ENCODE results near the gene KCNH6.

Gene KCNH6

GRCh38 chr17:63516910-63517824 is 6.0 kb upstream of the KCNH6 start:
- H3K9me3 ChIP-seq (ENCODE audit: control insufficient read depth, insufficient read depth, low read length) = no peaks in the 10 kb centered on the region
- no peaks in the 10 kb centered on the region for H3K36me3 ChIP-seq (ENCODE audit: control insufficient read depth, insufficient read depth, low read length)
- no peak overlapping the region for H3K9ac ChIP-seq (ENCODE audit: low read depth, low read length)
- no peak overlapping the region for H3K4me3 ChIP-seq (ENCODE audit: low read depth, low read length)
- H3K27me3 ChIP-seq (ENCODE audit: control insufficient read depth, insufficient read depth, low read length) = no peaks in the 10 kb centered on the region
- H3K4me1 ChIP-seq (ENCODE audit: control insufficient read depth, insufficient read depth, low read length) = peaks cover 5% of the 10 kb centered on the region

GRCh38 chr17:63517825-63518534 is 5.2 kb upstream of the KCNH6 start:
- H3K27me3 ChIP-seq (ENCODE audit: control insufficient read depth, insufficient read depth, low read length) = no peaks in the 10 kb centered on the region
- no peak overlapping the region for H3K9ac ChIP-seq (ENCODE audit: low read depth, low read length)
- H3K4me3 ChIP-seq (ENCODE audit: low read depth, low read length) = no peak overlapping the region
- H3K36me3 ChIP-seq (ENCODE audit: control insufficient read depth, insufficient read depth, low read length) = no peaks in the 10 kb centered on the region
- H3K9me3 ChIP-seq (ENCODE audit: control insufficient read depth, insufficient read depth, low read length) = no peaks in the 10 kb centered on the region
- H3K4me1 ChIP-seq (ENCODE audit: control insufficient read depth, insufficient read depth, low read length) = peaks cover 5% of the 10 kb centered on the region

GRCh38 chr17:63519116-63519881 is 3.9 kb upstream of the KCNH6 start:
- no peaks in the 10 kb centered on the region for H3K36me3 ChIP-seq (ENCODE audit: control insufficient read depth, insufficient read depth, low read length)
- no peaks in the 10 kb centered on the region for H3K9me3 ChIP-seq (ENCODE audit: control insufficient read depth, insufficient read depth, low read length)
- H3K27me3 ChIP-seq (ENCODE audit: control insufficient read depth, insufficient read depth, low read length) = peaks cover 4% of the 10 kb centered on the region
- no peak overlapping the region for H3K9ac ChIP-seq (ENCODE audit: low read depth, low read length)
- no peak overlapping the region for H3K4me3 ChIP-seq (ENCODE audit: low read depth, low read length)
- H3K4me1 ChIP-seq (ENCODE audit: control insufficient read depth, insufficient read depth, low read length) = peaks cover 5% of the 10 kb centered on the region

GRCh38 chr17:63519972-63520882 is 2.9 kb upstream of the KCNH6 start:
- Histone ChIP-seq H3K4me1 (ENCODE audit: control insufficient read depth, insufficient read depth, low read length) (peaks cover 5% of the 10 kb centered on the region), H3K9ac (ENCODE audit: low read depth, low read length) (no peak overlapping the region), H3K4me3 (ENCODE audit: low read depth, low read length) (no peak overlapping the region), H3K36me3 (ENCODE audit: control insufficient read depth, insufficient read depth, low read length) (no peaks in the 10 kb centered on the region), H3K9me3 (ENCODE audit: control insufficient read depth, insufficient read depth, low read length) (no peaks in the 10 kb centered on the region), H3K27me3 (ENCODE audit: control insufficient read depth, insufficient read depth, low read length) (peaks cover 6% of the 10 kb centered on the region)

- Histone ChIP-seq H3K27me3 (ENCODE audit: control insufficient read depth, insufficient read depth, low read length) (peaks cover 6% of the 10 kb centered on the region), H3K4me1 (ENCODE audit: control insufficient read depth, insufficient read depth, low read length) (peaks cover 5% of the 10 kb centered on the region), H3K9ac (ENCODE audit: low read depth, low read length) (no peak overlapping the region), H3K9me3 (ENCODE audit: control insufficient read depth, insufficient read depth, low read length) (no peaks in the 10 kb centered on the region), H3K4me3 (ENCODE audit: low read depth, low read length) (peak overlapping the region; percentile 66), H3K36me3 (ENCODE audit: control insufficient read depth, insufficient read depth, low read length) (no peaks in the 10 kb centered on the region)
Measured at GRCh38 chr17:63524051-63524450, 893 bp downstream of the KCNH6 start.

GRCh38 chr17:63525190-63525946 is 2.2 kb downstream of the KCNH6 start:
- Histone ChIP-seq H3K9ac (ENCODE audit: low read depth, low read length) (no peak overlapping the region), H3K9me3 (ENCODE audit: control insufficient read depth, insufficient read depth, low read length) (no peaks in the 10 kb centered on the region), H3K4me3 (ENCODE audit: low read depth, low read length) (no peak overlapping the region), H3K27me3 (ENCODE audit: control insufficient read depth, insufficient read depth, low read length) (peaks cover 6% of the 10 kb centered on the region), H3K4me1 (ENCODE audit: control insufficient read depth, insufficient read depth, low read length) (peaks cover 5% of the 10 kb centered on the region), H3K36me3 (ENCODE audit: control insufficient read depth, insufficient read depth, low read length) (no peaks in the 10 kb centered on the region)

GRCh38 chr17:63526861-63527260 is 3.7 kb downstream of the KCNH6 start:
- Histone ChIP-seq H3K27me3 (ENCODE audit: control insufficient read depth, insufficient read depth, low read length) (peaks cover 6% of the 10 kb centered on the region), H3K36me3 (ENCODE audit: control insufficient read depth, insufficient read depth, low read length) (no peaks in the 10 kb centered on the region), H3K4me3 (ENCODE audit: low read depth, low read length) (no peak overlapping the region), H3K9ac (ENCODE audit: low read depth, low read length) (no peak overlapping the region), H3K4me1 (ENCODE audit: control insufficient read depth, insufficient read depth, low read length) (no peaks in the 10 kb centered on the region), H3K9me3 (ENCODE audit: control insufficient read depth, insufficient read depth, low read length) (no peaks in the 10 kb centered on the region)

GRCh38 chr17:63528183-63528582 is 5.0 kb downstream of the KCNH6 start:
- no peak overlapping the region for H3K4me3 ChIP-seq (ENCODE audit: low read depth, low read length)
- no peaks in the 10 kb centered on the region for H3K36me3 ChIP-seq (ENCODE audit: control insufficient read depth, insufficient read depth, low read length)
- H3K4me1 ChIP-seq (ENCODE audit: control insufficient read depth, insufficient read depth, low read length) = no peaks in the 10 kb centered on the region
- peaks cover 6% of the 10 kb centered on the region for H3K27me3 ChIP-seq (ENCODE audit: control insufficient read depth, insufficient read depth, low read length)
- H3K9me3 ChIP-seq (ENCODE audit: control insufficient read depth, insufficient read depth, low read length) = no peaks in the 10 kb centered on the region
- no peak overlapping the region for H3K9ac ChIP-seq (ENCODE audit: low read depth, low read length)

- Histone ChIP-seq H3K4me3 (ENCODE audit: low read depth, low read length) (no peak overlapping the region), H3K4me1 (ENCODE audit: control insufficient read depth, insufficient read depth, low read length) (no peaks in the 10 kb centered on the region)
Measured at GRCh38 chr17:63529711-63530556, 6.8 kb downstream of the KCNH6 start.

GRCh38 chr17:63530557-63531021 is 7.4 kb downstream of the KCNH6 start:
- Histone ChIP-seq H3K36me3 (ENCODE audit: control insufficient read depth, insufficient read depth, low read length) (no peaks in the 10 kb centered on the region), H3K9ac (ENCODE audit: low read depth, low read length) (no peak overlapping the region), H3K9me3 (ENCODE audit: control insufficient read depth, insufficient read depth, low read length) (no peaks in the 10 kb centered on the region), H3K27me3 (ENCODE audit: control insufficient read depth, insufficient read depth, low read length) (no peaks in the 10 kb centered on the region), H3K4me3 (ENCODE audit: low read depth, low read length) (no peak overlapping the region), H3K4me1 (ENCODE audit: control insufficient read depth, insufficient read depth, low read length) (no peaks in the 10 kb centered on the region)

More at GRCh38 chr17:63529711-63530556, 6.8 kb downstream of the KCNH6 start:
- H3K27me3 ChIP-seq (ENCODE audit: control insufficient read depth, insufficient read depth, low read length) = no peaks in the 10 kb centered on the region
- H3K9me3 ChIP-seq (ENCODE audit: control insufficient read depth, insufficient read depth, low read length) = no peaks in the 10 kb centered on the region
- no peak overlapping the region for H3K9ac ChIP-seq (ENCODE audit: low read depth, low read length)
- H3K36me3 ChIP-seq (ENCODE audit: control insufficient read depth, insufficient read depth, low read length) = no peaks in the 10 kb centered on the region
